ENCODE data around the gene COL5A2.

Gene COL5A2

GRCh38 chr2:189178726-189179569 lies 613 bp downstream of the COL5A2 start:
- DNase-seq: peak; percentile 70

- DNase-seq: no peak
Observed at GRCh38 chr2:189178054-189178453, 1.5 kb downstream of the COL5A2 start.

GRCh38 chr2:189177251-189177840 lies 2.2 kb downstream of the COL5A2 start:
- no peak for DNase-seq

- no peak for DNase-seq
Observed at GRCh38 chr2:189176516-189176915, 3.0 kb downstream of the COL5A2 start.

- no peak for DNase-seq
Observed at GRCh38 chr2:189175869-189176433, 3.6 kb downstream of the COL5A2 start.

- no peak for DNase-seq
Observed at GRCh38 chr2:189171956-189172609, 7.5 kb downstream of the COL5A2 start.

GRCh38 chr2:189168856-189169499 lies 10.6 kb downstream of the COL5A2 start:
- no peak for DNase-seq

- DNase-seq: no peak
Observed at GRCh38 chr2:189165656-189166380, 13.7 kb downstream of the COL5A2 start.

GRCh38 chr2:189164746-189165145 lies 14.8 kb downstream of the COL5A2 start:
- DNase-seq: no peak

- DNase-seq: no peak
Observed at GRCh38 chr2:189163889-189164288, 15.7 kb downstream of the COL5A2 start.

GRCh38 chr2:189162566-189162965 lies 17.0 kb downstream of the COL5A2 start:
- DNase-seq: no peak

- no peak for DNase-seq
Observed at GRCh38 chr2:189161894-189162293, 17.7 kb downstream of the COL5A2 start.

- DNase-seq: no peak
Observed at GRCh38 chr2:189159717-189160116, 19.8 kb downstream of the COL5A2 start.

- DNase-seq: no peak
Observed at GRCh38 chr2:189159273-189159672, 20.3 kb downstream of the COL5A2 start.

- DNase-seq: no peak
Observed at GRCh38 chr2:189157939-189158338, 21.6 kb downstream of the COL5A2 start.

GRCh38 chr2:189157456-189157855 lies 22.1 kb downstream of the COL5A2 start:
- DNase-seq: no peak

GRCh38 chr2:189155795-189156194 lies 23.8 kb downstream of the COL5A2 start:
- no peak for DNase-seq

GRCh38 chr2:189153619-189154018 lies 25.9 kb downstream of the COL5A2 start:
- no peak for DNase-seq

- DNase-seq: peak; percentile 55
Observed at GRCh38 chr2:189152483-189152882, 27.1 kb downstream of the COL5A2 start.

GRCh38 chr2:189151906-189152305 lies 27.7 kb downstream of the COL5A2 start:
- DNase-seq: no peak

GRCh38 chr2:189150033-189150432 lies 29.5 kb downstream of the COL5A2 start:
- no peak for DNase-seq

- DNase-seq: no peak
Observed at GRCh38 chr2:189147989-189148388, 31.6 kb downstream of the COL5A2 start.

Data from right forelimb (tissue), 1 donor.